ENCODE results near the gene CRADD.
A peak's percentile ranks its signal among the peaks of the same experiment; 100 is the strongest.
"Not testable (repeated sequence)": the region's sequence is repeated elsewhere in the genome, so short reads cannot be mapped to it uniquely, and the experiment has no call there.

Gene CRADD

DNA sequence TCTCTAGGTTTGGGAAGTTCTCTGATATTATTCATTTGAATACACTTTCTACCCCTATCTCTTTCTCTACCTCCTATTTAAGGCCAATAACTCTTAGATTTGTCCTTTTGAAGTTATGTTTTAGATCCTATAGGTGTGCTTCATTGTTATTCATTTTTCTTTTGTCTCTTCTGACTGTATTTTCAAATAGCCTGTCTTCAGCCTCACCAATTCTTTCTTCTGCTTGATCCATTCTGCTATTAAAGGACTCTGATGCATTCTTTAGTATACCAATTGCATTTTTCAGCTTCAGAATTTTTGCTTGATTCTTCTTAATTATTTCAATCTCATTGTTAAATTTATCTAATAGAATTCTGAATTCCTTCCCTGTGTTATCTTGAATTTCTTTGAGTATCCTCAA, 199.2 kb downstream of the CRADD start:
- Histone ChIP-seq H3K27me3 (ENCODE audit: control insufficient read depth in 2 of 2, insufficient read depth in 2 of 2, low read length in 2 of 2) (no peaks in the 10 kb centered on the region), H3K9me3 (ENCODE audit: control insufficient read depth in 2 of 2, low read length in 2 of 2) (peaks cover 2 to 10% of the 10 kb centered on the region in 2 donors)

DNA sequence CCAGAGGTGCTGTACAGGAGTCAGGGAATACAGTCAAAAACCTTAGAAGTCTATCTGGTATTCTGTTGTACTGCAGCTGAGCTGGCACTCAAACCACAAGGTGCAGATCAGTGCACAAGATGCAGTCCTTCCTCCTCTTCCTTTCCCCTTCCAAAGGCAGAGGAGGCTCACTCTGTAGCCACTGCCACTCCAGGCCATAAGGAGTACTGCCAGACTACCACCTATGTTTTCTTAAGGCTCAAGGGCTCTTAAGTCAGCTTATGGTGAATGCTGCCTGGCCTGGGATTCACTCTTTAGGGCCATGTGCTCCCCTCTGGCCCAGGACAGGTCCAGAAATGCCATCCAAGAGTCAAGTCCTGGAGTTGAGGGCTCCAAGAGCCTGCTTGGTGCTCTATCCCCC, 200.3 kb downstream of the CRADD start:
- no peak overlapping the region for H3K27ac ChIP-seq (ENCODE audit: low read depth in 2 of 2, low read length in 2 of 2)
- no peaks in the 10 kb centered on the region for H3K27me3 ChIP-seq (ENCODE audit: control insufficient read depth in 2 of 2, insufficient read depth in 2 of 2, low read length in 2 of 2)
- H3K4me1 ChIP-seq (ENCODE audit: control insufficient read depth in 2 of 2, insufficient read depth in 2 of 2, low read length in 2 of 2) = peaks cover 0 to 10% of the 10 kb centered on the region in 2 donors
- H3K36me3 ChIP-seq (ENCODE audit: control insufficient read depth in 2 of 2, insufficient read depth in 2 of 2, low read length in 2 of 2) = no peaks in the 10 kb centered on the region
- H3K9me3 ChIP-seq (ENCODE audit: control insufficient read depth in 2 of 2, low read length in 2 of 2) = peaks cover 2 to 7% of the 10 kb centered on the region in 2 donors
- H3K4me3 ChIP-seq (ENCODE audit: low read length in 2 of 2) = no peak overlapping the region
- no peak overlapping the region for H3K9ac ChIP-seq (ENCODE audit: low read depth in 1 of 2, low read length in 2 of 2)

More for the DNA sequence above, 199.2 kb downstream of the CRADD start:
- Histone ChIP-seq H3K4me1 (ENCODE audit: control insufficient read depth in 2 of 2, insufficient read depth in 2 of 2, low read length in 2 of 2) (peaks cover 0 to 10% of the 10 kb centered on the region in 2 donors), H3K36me3 (ENCODE audit: control insufficient read depth in 2 of 2, insufficient read depth in 2 of 2, low read length in 2 of 2) (no peaks in the 10 kb centered on the region), H3K9ac (ENCODE audit: low read depth in 1 of 2, low read length in 2 of 2) (no peak overlapping the region), H3K27ac (ENCODE audit: low read depth in 2 of 2, low read length in 2 of 2) (no peak overlapping the region), H3K4me3 (ENCODE audit: low read length in 2 of 2) (no peak overlapping the region)

DNA sequence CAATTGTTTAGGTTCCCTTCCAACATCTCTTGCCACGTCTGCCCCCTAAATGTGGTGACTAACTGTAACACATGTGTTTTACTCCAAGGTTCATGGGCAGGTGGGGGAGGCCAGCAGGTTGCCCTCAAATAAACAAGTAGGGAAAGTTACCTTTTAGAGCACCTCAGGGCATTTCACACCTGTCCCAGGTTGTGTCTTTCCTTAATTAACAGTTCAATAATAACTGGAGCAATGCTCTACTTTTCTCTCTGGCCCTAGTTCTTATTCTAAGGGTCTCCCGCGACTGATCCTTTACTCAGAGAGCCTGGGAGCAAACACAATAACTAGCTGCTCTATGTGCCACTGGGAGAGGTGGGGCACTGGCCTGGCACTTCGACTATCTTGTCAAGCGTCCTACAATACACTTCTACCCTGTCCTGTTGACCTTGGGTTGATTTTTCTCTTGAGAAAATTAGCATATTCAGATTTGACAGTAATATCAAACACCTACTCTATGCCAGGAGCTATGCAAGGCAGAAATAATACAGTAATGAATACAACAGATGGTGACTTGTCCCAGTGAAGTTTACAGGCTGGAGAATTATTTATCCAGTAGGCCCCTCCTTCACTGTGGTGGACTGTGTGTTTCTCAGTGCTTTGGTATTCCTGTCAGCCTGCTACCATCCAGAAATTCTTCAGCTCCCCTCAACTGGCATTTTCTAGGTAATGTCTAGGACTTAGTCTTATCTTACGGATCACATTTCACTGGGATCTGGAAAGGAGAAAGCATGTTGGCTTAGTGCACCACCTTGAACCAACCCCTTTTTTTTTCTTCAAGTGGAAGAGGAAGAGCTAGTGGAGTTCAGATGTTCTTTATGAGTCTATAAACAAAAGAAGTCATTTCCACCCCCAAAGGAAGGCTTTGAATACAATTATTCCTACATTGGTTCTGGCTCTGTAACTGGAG, 202.6 kb downstream of the CRADD start:
- Histone ChIP-seq H3K9me3 (ENCODE audit: control insufficient read depth in 2 of 2, low read length in 2 of 2) (peaks cover 0 to 2% of the 10 kb centered on the region in 2 donors), H3K4me1 (ENCODE audit: control insufficient read depth in 2 of 2, insufficient read depth in 2 of 2, low read length in 2 of 2) (peaks cover 0 to 10% of the 10 kb centered on the region in 2 donors), H3K36me3 (ENCODE audit: control insufficient read depth in 2 of 2, insufficient read depth in 2 of 2, low read length in 2 of 2) (no peaks in the 10 kb centered on the region), H3K9ac (ENCODE audit: low read depth in 1 of 2, low read length in 2 of 2) (no peak overlapping the region), H3K4me3 (ENCODE audit: low read length in 2 of 2) (no peak overlapping the region), H3K27ac (ENCODE audit: low read depth in 2 of 2, low read length in 2 of 2) (peak overlapping the region in 1 of 2 donors; percentile 31), H3K27me3 (ENCODE audit: control insufficient read depth in 2 of 2, insufficient read depth in 2 of 2, low read length in 2 of 2) (no peaks in the 10 kb centered on the region)

DNA sequence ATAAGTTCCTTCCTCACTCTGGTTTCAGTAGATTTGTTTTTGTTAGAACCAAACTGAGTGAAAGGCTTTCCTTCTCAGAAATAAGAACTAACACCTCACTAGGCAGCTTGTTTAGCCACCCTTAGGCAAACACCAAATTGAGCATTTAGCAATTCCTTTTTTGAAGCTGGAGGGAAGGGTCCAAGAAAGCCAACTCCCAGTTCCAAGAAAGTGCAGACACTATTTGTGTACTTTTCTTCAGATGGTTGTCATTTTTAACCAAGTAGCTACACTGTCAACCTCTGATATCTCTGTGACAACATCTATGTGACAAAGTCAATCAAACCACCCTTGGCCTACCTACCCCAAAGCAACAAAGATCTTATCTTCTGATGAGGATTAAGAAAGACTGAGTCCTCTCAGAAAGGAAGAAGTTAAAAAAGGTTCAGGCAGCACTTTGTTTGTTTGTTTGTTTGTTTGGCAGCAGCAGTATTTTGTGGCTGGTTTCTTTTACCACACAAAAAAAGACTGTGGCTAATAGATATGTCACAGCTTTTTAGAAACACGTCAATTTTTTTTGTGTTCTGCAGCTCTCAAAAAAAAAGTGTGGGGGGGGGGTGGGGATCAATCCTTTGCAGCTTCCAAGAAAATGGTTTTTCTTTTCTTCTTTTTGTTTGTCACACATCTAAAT, 203.8 kb downstream of the CRADD start:
- Histone ChIP-seq H3K4me1 (ENCODE audit: control insufficient read depth in 2 of 2, insufficient read depth in 2 of 2, low read length in 2 of 2) (peaks cover 0 to 10% of the 10 kb centered on the region in 2 donors), H3K9me3 (ENCODE audit: control insufficient read depth in 2 of 2, low read length in 2 of 2) (peaks cover 0 to 2% of the 10 kb centered on the region in 2 donors), H3K36me3 (ENCODE audit: control insufficient read depth in 2 of 2, insufficient read depth in 2 of 2, low read length in 2 of 2) (no peaks in the 10 kb centered on the region), H3K27me3 (ENCODE audit: control insufficient read depth in 2 of 2, insufficient read depth in 2 of 2, low read length in 2 of 2) (no peaks in the 10 kb centered on the region), H3K27ac (ENCODE audit: low read depth in 2 of 2, low read length in 2 of 2) (no peak overlapping the region), H3K9ac (ENCODE audit: low read depth in 1 of 2, low read length in 2 of 2) (no peak overlapping the region), H3K4me3 (ENCODE audit: low read length in 2 of 2) (no peak overlapping the region)

DNA sequence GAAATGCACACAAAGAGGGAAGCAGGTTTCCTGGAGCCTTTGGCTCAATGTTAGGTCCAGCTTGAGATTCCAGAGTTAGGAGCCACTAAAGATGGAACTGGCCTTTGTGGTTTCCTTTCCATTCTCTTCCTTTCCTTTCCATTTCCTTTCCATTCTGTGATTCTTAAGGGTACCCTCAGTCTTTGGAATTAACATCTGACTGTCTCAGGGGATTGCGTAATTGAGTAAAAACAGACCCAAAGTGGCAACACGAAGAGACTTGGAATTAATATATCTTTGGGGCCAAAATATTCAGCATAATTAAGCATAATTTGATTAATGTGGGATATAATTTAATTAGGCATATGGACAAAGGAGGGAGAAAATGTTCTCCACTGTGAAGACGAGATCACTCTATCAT, 205.6 kb downstream of the CRADD start:
- no peak overlapping the region for H3K27ac ChIP-seq (ENCODE audit: low read depth in 2 of 2, low read length in 2 of 2)
- no peaks in the 10 kb centered on the region for H3K36me3 ChIP-seq (ENCODE audit: control insufficient read depth in 2 of 2, insufficient read depth in 2 of 2, low read length in 2 of 2)
- H3K4me3 ChIP-seq (ENCODE audit: low read length in 2 of 2) = no peak overlapping the region
- H3K9me3 ChIP-seq (ENCODE audit: control insufficient read depth in 2 of 2, low read length in 2 of 2) = no peaks in the 10 kb centered on the region
- H3K4me1 ChIP-seq (ENCODE audit: control insufficient read depth in 2 of 2, insufficient read depth in 2 of 2, low read length in 2 of 2) = peaks cover 0 to 10% of the 10 kb centered on the region in 2 donors
- H3K27me3 ChIP-seq (ENCODE audit: control insufficient read depth in 2 of 2, insufficient read depth in 2 of 2, low read length in 2 of 2) = no peaks in the 10 kb centered on the region
- no peak overlapping the region for H3K9ac ChIP-seq (ENCODE audit: low read depth in 1 of 2, low read length in 2 of 2)

DNA sequence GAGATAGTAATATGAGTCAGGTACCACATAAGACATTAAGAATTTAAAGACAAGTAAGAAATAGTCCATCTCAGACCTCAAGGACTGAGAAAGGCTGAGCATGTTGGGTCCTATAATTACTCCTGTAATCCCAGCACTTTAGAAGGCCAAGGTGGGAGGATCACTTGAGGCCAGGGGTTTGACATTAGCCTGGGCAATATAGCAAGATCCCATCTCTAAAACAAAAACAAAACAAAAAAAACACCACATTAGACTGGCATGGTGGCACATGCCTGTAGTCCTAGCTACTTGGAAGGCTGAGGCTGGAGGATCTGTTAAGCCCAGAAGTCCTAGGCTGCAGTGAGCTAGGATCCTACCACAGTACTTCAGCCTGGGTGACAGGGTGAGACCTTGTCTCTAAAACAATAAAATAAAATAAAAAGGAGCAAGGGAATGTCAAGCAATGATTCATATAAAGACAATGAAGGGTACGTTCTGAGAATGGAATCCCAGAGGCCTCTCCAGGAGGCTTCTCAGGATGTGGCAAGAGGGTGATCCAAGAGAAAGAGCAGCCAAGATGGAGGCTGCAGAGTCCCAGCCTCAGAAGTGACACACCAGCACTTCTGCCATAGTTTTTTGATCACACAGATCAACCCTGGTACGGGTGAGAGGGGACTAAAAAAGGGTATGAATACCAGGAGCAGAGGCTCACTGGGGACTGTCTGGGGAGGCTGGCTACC, 206.4 kb downstream of the CRADD start:
- Histone ChIP-seq H3K27ac (ENCODE audit: low read depth in 2 of 2, low read length in 2 of 2) (no peak overlapping the region), H3K9ac (ENCODE audit: low read depth in 1 of 2, low read length in 2 of 2) (no peak overlapping the region), H3K36me3 (ENCODE audit: control insufficient read depth in 2 of 2, insufficient read depth in 2 of 2, low read length in 2 of 2) (no peaks in the 10 kb centered on the region), H3K4me1 (ENCODE audit: control insufficient read depth in 2 of 2, insufficient read depth in 2 of 2, low read length in 2 of 2) (peaks cover 0 to 10% of the 10 kb centered on the region in 2 donors), H3K4me3 (ENCODE audit: low read length in 2 of 2) (no peak overlapping the region), H3K9me3 (ENCODE audit: control insufficient read depth in 2 of 2, low read length in 2 of 2) (no peaks in the 10 kb centered on the region), H3K27me3 (ENCODE audit: control insufficient read depth in 2 of 2, insufficient read depth in 2 of 2, low read length in 2 of 2) (no peaks in the 10 kb centered on the region)

DNA sequence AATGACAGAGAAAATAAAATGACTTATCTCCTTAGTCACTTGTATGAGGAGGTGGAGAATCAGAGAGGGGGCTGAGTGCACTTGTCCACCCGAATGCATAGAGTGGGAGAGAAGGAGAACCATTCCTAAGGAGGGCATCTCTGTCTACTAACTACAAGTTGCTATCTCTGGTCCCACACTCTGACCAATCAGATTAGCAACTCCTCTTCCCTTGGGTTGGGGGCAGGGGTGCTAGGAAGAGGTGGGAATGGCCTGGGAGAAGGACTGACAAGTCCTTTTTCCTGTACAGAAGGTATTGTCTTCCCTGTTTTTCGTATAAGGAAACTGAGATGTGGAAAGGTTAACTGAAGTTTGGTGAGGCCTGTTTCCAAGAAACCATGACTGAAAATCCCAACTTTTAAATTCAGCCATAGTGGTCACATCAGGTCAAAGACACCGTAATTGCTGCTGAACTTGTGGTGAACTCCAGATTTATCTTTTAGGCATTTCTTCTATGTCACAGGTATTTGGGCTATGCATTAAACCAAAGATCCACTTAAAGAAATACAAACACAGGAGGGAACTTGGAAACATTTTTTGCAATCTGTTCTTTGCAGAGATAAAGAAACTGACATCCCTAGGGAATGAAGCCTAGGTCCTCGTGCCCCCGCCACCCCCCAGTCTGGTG, 207.8 kb downstream of the CRADD start:
- peaks cover 0 to 10% of the 10 kb centered on the region in 2 donors for H3K4me1 ChIP-seq (ENCODE audit: control insufficient read depth in 2 of 2, insufficient read depth in 2 of 2, low read length in 2 of 2)
- no peak overlapping the region for H3K4me3 ChIP-seq (ENCODE audit: low read length in 2 of 2)
- H3K9me3 ChIP-seq (ENCODE audit: control insufficient read depth in 2 of 2, low read length in 2 of 2) = no peaks in the 10 kb centered on the region
- H3K9ac ChIP-seq (ENCODE audit: low read depth in 1 of 2, low read length in 2 of 2) = no peak overlapping the region
- H3K36me3 ChIP-seq (ENCODE audit: control insufficient read depth in 2 of 2, insufficient read depth in 2 of 2, low read length in 2 of 2) = no peaks in the 10 kb centered on the region
- H3K27me3 ChIP-seq (ENCODE audit: control insufficient read depth in 2 of 2, insufficient read depth in 2 of 2, low read length in 2 of 2) = no peaks in the 10 kb centered on the region
- no peak overlapping the region for H3K27ac ChIP-seq (ENCODE audit: low read depth in 2 of 2, low read length in 2 of 2)

DNA sequence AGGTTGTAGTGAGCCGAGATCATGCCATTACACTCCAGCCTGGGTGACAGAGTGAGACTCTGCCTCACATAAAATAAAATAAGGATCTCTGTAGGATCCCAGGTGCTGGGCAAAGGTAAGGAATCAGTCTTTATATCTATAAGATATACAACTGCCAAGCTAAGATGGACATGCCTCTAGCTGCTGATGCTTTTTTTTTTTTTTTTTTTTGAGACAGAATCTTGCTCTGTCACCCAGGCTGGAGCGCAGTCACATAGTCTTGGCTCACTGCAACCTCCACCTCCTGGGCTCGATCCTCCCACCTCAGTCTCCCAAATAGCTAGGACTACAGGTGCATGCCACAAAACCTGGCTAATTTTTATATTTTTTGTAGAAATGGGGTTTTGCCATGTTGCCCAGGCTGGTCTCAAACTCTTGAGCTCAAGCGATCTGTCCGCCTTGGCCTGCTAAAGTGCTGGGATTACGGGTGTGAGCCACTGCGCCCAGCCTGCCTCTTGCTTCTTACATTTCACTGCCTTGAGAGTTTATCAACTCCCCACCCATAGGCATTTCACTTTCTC, 208.9 kb downstream of the CRADD start:
- not testable (repeated sequence) for H3K9ac ChIP-seq (ENCODE audit: low read depth in 1 of 2, low read length in 2 of 2); H3K4me3 ChIP-seq (ENCODE audit: low read length in 2 of 2); H3K27ac ChIP-seq (ENCODE audit: low read depth in 2 of 2, low read length in 2 of 2); H3K27me3 ChIP-seq (ENCODE audit: control insufficient read depth in 2 of 2, insufficient read depth in 2 of 2, low read length in 2 of 2); H3K9me3 ChIP-seq (ENCODE audit: control insufficient read depth in 2 of 2, low read length in 2 of 2); H3K36me3 ChIP-seq (ENCODE audit: control insufficient read depth in 2 of 2, insufficient read depth in 2 of 2, low read length in 2 of 2); H3K4me1 ChIP-seq (ENCODE audit: control insufficient read depth in 2 of 2, insufficient read depth in 2 of 2, low read length in 2 of 2)

DNA sequence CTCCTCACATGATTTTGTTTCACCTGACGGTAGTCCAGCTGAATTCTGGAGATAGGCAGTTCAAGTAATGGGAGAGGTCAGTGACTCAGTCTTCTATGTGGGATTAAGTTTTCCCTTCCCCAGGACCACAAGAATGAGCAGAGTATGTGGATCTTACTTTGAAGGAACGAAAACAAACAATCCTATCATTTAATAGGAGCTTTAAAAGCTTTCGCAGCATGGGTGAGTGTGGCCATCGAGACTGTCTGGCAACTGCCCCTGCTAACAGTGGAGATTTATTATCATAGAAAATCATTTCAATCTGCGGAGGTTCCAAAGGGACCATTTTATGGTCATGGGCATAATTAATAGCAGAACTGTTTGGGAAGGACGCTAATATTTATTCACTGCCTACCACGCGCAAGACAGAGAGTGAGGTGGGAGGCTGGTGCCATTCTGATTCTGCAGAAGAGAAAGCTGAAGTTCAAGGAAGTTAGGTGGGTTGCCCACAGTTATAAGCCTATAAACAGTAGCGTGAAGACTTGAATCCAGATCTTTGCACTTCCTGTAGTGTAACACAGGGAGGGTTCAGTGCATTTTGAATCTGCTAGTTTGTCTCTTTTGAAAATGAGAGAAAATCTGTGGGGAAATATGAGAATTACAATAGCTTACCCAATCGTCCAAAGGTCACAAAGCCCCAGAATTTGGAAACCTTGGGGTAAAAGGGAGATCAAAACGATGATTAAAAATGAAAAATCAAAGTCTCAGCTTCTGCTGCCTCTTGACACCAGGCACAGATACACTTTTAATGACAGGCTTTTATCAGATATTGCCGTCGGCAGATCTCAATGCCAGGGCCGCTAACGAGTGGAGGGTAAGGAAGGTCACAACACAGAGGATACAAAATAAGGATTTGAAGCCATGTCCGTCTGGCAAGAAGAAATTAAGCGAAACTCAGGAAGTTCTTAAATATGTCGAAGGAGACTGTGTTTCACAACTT, 209.6 kb downstream of the CRADD start:
- Histone ChIP-seq H3K9ac (ENCODE audit: low read depth in 1 of 2, low read length in 2 of 2) (no peak overlapping the region), H3K27me3 (ENCODE audit: control insufficient read depth in 2 of 2, insufficient read depth in 2 of 2, low read length in 2 of 2) (no peaks in the 10 kb centered on the region), H3K9me3 (ENCODE audit: control insufficient read depth in 2 of 2, low read length in 2 of 2) (no peaks in the 10 kb centered on the region), H3K4me1 (ENCODE audit: control insufficient read depth in 2 of 2, insufficient read depth in 2 of 2, low read length in 2 of 2) (no peaks in the 10 kb centered on the region), H3K27ac (ENCODE audit: low read depth in 2 of 2, low read length in 2 of 2) (no peak overlapping the region), H3K36me3 (ENCODE audit: control insufficient read depth in 2 of 2, insufficient read depth in 2 of 2, low read length in 2 of 2) (no peaks in the 10 kb centered on the region), H3K4me3 (ENCODE audit: low read length in 2 of 2) (no peak overlapping the region)

Data from mucosa of rectum (tissue), 2 donors.